Activated CD4-positive, CD25-positive, alpha-beta regulatory T cell treated with anti-CD3 and anti-CD28 coated beads, Interleukin-2, amount 50 U/mL, for 24 hours (primary cell): Measurements from ENCODE around the gene NAP1L4.
A peak's percentile ranks its signal among the peaks of the same experiment; 100 is the strongest.
"Not testable (repeated sequence)": the region's sequence is repeated elsewhere in the genome, so short reads cannot be mapped to it uniquely, and the experiment has no call there.

ENCODE experiments used
- ATAC-seq, 2 donors: fragments of 150-1000 bp; cut with Tn5 transposase; one replicate each; pipeline ENCODE4 v1.10.0; 2021; ENCODE audit warnings: mild to moderate bottlenecking in 1 of 2, moderate library complexity in 1 of 2

NAP1L4 gene

DNA sequence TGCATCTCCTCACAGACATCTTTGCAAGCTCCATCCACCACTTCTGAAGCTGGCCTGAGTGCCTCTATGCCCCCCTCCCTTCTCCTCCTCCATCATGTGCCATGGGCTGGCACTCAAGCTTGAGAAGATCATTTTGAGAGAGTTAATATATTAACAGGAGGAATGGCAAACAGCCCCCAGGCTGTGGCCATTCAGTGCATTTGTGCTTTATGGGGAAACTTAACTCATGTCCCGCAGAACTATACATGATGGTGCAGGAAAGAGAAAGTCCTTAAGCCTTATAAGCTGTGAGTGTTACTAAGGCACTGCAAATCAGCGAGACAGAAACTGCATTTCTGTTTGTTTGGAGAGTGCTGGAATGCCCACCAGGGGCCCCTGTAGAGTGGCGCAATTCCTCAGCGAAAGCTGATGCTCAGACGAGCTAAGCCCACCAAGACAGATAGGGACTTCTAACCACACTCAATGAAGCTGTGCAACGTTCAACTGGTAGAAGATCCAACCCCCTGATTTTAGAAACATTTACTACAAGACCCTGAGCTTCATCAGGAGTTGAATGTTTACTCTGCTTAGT, 36.1 kb downstream of the NAP1L4 start:
- ATAC-seq = no peak

DNA sequence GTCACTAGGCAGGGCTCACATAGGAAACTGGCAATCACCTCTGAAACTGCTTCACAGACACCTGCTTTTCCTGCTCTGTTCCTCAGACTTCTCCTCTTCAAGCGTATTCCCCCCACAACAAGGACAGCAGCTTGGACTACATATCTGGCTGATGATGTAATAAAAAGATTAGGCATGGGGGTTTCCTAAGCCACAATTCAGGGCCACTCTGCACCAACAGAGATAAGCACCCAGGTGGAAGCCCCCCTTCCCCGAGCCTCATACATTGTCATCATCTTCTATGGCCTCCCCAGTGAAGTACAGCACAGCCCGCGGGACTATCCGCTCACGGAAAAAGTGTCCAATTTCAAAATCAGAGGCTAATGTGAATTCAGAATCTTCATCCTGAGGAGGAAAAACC, 37.9 kb downstream of the NAP1L4 start:
- no peak for ATAC-seq

GRCh38 chr11:2952290-2952689, 39.8 kb downstream of the NAP1L4 start:
- ATAC-seq = no peak

- peak in 1 of 2 donors; percentile 43 for ATAC-seq
These were observed 40.7 kb downstream of the NAP1L4 start for GRCh38 chr11:2951231-2952110.

GRCh38 chr11:2950825-2951224, 41.3 kb downstream of the NAP1L4 start:
- ATAC-seq = no peak

DNA sequence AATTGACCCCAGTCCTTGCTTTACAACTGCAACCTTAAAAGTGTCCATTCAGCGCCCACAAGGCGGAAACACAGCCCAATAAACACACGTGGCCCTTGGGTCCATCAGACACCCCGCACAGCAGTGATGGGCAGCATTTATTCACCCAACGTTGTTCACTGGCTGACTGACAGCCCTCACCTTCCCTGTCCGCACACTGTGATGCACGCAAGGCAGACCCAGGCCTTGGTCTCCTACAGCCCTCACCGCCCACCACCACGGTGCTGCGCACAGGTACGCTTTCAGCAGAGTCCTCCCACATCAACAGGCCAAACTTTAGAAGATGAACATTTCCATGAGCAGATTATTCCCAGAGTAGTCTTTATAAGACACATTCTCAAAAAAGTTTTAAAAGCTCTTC, 42.2 kb downstream of the NAP1L4 start:
- no peak for ATAC-seq

GRCh38 chr11:2947744-2948143, 44.4 kb downstream of the NAP1L4 start:
- ATAC-seq = no peak

GRCh38 chr11:2945757-2946287, 46.3 kb downstream of the NAP1L4 start:
- ATAC-seq = no peak

- peak in 1 of 2 donors; percentile 19 for ATAC-seq
These were observed 46.9 kb downstream of the NAP1L4 start for GRCh38 chr11:2945031-2945756.

GRCh38 chr11:2944530-2944929, 47.6 kb downstream of the NAP1L4 start:
- no peak for ATAC-seq

- no peak for ATAC-seq
These were observed 48.4 kb downstream of the NAP1L4 start for GRCh38 chr11:2943711-2944118.

GRCh38 chr11:2942872-2943710, 49.0 kb downstream of the NAP1L4 start:
- no peak for ATAC-seq

DNA sequence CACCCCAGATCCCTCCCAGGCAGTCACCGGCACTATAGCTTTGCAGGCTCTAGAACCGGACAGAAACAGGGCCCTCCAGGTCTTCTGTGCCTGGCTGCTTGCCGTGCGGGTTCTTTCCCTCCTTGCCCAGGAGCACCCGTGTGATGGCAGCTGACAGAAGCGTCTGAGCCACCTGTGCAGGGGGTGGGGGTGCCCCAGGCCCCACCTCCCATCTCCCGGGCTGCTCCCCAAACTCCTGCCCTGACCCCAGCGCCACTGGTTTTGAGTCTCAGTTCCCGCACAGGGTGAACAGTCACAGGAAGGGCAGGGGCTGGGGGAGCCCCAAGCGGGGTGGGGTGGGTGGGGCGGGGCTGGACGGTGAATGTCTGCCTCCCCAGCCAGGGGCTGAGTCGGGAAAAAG, 49.7 kb downstream of the NAP1L4 start:
- no peak for ATAC-seq

DNA sequence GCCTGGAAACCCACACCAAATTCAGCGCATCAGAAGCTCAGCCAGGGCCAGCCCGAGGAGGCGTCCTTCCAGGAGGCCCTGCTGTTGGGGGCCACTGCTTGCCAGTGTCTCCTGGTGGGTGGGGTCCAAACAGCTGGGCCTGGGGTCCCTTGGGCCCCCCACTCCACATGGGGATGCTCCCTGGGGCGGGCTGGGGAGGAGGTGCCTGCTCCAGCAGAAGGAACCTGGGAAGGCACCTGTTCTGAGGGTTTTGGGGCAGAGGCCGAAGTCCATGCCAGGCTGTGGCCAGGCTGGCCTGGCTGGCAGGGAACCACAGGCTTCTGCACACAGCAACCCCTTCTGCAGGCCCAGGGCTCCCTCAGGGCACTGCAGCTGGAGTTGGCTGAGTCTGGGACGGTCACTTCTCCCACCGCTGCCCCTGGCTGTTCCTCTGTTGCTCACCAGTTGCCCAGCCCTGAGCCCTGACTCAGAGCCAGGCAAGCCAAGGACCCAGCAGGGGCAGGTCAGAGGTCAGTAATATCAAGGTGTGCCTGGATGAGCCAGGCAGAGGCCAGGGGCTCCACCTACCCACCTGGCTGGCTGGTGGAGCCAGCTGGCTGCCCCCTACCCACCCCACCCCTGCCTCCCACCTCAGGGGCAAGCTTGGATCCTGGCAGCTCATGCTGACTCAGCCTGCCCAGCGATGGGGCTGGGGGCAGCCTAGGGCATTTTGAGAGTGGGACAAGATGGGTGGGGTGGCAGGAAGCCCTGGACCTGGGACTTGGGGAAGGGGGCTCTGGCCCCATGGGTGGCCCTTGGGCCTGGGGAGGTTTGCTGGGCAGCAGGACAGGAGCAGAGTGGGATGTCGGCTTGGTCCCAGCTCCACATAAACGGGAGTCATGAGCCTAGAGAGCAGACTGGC, 51.0 kb downstream of the NAP1L4 start:
- ATAC-seq = peak in 1 of 2 donors; percentile 4

DNA sequence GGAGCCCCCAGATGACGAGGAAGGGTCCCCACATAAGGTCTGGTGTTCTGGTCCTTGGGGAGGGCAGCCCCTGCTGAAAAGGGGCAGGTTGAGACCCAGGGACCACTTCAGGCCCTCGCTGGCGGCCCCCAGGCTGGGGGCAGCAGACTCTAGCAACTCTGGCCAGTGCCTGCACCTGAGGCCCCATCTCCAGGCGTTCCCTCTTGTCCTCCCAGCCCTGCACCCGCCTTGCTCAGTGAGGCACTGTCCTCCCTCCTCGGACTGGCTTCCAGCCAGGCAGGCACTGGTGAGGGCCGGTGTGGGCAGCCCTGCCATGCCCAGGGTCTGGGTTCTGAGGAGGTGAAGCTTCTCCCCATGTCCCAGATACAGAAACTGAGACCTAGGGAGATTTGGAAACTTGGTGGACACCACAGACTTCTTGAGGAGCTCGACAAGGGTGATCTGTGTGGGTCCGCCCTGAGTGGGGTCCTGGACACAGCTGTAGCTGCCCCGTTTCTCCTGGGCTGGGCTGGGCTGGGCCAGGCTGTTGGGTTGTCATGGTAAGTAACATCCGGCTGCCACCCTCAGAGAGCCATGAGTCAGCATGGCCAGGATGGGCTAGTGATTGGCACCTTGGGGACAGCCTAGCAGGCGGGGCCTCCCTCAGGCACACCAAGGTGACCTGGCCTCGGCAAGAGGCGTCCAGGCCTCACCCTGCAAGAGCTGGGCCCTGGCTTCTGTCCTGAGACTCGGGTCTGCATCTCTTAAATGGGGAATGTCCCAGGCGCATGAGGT, 51.8 kb downstream of the NAP1L4 start:
- ATAC-seq = peak; percentile 80 to 81

DNA sequence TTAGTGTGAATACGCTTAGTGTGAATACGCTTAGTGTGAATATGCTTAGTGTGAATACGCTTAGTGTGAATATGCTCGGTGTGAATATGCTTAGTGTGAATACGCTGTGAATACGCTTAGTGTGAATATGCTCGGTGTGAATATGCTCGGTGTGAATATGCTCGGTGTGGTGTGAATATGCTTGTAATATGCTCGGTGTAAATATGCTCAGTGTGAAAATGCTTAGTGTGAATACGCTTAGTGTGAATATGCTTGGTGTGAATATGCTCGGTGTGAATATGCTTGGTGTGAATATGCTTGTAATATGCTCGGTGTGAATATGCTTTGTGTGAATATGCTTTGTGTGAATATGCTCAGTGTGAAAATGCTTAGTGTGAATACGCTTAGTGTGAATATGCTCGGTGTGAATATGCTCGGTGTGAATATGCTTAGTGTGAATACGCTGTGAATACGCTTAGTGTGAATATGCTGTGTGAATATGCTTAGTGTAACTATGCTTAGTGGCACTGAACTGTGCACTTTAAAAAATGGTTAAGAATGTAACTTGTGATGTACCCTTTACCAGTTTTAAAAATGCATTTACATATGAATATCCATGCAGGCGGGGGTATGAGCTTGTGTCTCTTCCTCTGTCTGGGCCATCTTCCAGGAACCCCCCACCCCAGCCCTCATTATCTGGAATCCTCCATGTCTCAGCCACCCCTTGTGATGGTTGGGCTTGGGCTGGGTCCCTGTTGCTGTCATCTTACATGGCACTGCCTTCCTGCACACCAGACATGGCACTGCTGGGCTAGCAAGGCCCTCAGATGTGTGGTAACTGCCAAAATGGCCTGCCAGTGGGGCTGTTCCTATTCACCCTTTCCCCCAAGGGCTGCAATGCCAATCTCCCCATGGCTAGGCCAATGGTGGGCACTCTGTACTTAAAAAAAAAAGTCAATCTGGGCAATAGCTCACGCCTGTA, 53.4 kb downstream of the NAP1L4 start:
- ATAC-seq = not testable (repeated sequence)

DNA sequence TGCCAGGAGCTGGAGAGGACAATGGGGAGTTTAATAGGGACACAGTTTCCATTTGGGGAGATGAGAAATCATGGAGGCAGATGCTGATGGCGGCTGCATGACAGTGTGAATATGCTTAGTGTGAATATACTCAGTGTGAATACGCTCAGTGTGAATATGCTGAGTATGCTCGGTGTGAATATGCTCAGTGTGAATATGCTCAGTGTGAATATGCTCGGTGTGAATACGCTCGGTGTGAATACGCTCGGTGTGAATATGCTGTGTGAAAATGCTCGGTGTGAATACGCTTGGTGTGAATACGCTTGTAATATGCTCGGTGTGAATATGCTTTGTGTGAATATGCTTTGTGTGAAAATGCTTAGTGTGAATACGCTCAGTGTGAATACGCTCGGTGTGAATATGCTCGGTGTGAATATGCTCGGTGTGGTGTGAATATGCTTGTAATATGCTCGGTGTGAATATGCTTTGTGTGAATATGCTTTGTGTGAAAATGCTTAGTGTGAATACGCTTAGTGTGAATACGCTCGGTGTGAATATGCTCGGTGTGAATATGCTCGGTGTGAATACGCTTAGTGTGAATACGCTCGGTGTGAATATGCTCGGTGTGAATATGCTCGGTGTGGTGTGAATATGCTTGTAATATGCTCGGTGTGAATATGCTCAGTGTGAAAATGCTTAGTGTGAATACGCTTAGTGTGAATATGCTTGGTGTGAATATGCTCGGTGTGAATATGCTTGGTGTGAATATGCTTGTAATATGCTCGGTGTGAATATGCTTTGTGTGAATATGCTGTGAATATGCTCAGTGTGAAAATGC, 54.3 kb downstream of the NAP1L4 start:
- not testable (repeated sequence) for ATAC-seq

DNA sequence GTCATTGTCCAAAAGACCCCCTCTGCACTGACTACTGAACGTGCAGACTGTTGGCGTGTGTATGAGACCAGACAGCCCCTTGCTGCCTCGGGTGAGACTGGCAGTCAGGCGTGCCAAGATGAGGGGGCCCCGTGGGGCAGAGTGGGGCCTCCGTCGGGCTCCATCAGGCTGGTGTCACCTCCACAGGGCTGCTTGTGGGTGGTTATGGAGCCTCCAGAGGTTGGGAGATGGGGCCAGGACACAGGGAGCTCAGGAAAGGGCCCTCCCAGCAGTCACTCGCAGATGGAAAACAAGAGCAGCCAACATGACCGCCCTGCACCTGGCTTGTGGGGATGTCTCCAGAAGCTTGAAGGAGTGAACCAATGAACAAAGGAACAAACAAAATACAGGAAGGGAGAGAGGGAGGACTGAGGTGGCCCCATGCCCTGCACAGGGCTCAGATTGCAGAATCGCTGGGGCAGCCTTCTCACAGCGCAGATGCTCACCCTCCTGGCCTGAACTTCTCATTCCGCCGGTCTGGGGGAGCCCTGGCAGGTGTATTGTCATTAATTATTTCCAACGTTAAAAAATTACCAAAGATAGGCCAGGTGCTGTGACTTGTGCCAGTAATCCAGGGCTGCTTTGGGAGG, 57.4 kb downstream of the NAP1L4 start:
- ATAC-seq = no peak
